NOMO-1 treated with dmso at 0.1 percent for 144 hours (cell line): ENCODE results near the gene C7.
"Not testable (repeated sequence)": the region's sequence is repeated elsewhere in the genome, so short reads cannot be mapped to it uniquely, and the experiment has no call there.

Experiments
- DNase-seq: peaks from one replicate; lab custom pipeline; 2025; ENCODE audit not compliant: unreplicated experiment; lab: John Stamatoyannopoulos, UW

C7 gene

GRCh38 chr5:40988746-40989510, 79.6 kb downstream of the C7 start:
- no peak for DNase-seq

- DNase-seq: no peak
These were observed 82.1 kb downstream of the C7 start for GRCh38 chr5:40991168-40991980.

GRCh38 chr5:40991981-40992559, 82.8 kb downstream of the C7 start:
- no peak for DNase-seq

- no peak for DNase-seq
These were observed 86.7 kb downstream of the C7 start for GRCh38 chr5:40995801-40996586.

GRCh38 chr5:40999142-40999541, 89.8 kb downstream of the C7 start:
- DNase-seq: no peak

GRCh38 chr5:40999966-41000365, 90.7 kb downstream of the C7 start:
- DNase-seq: no peak

GRCh38 chr5:41003670-41004376, 94.5 kb downstream of the C7 start:
- DNase-seq: no peak

GRCh38 chr5:41004931-41005330, 95.6 kb downstream of the C7 start:
- DNase-seq: no peak

GRCh38 chr5:41009232-41009631, 99.9 kb downstream of the C7 start:
- DNase-seq: no peak

GRCh38 chr5:41010572-41010971, 101.3 kb downstream of the C7 start:
- DNase-seq: no peak

- no peak for DNase-seq
These were observed 103.0 kb downstream of the C7 start for GRCh38 chr5:41012318-41012717.

GRCh38 chr5:41022600-41022999, 113.3 kb downstream of the C7 start:
- not testable (repeated sequence) for DNase-seq
